CD14-positive monocyte (primary cell): ENCODE results near the gene CMPK2. TPM values are rescaled to one million over a fixed set of nuclear protein-coding genes. Genes with fewer than 3 reads are reported as not detected.

Experiments
- DNase-seq, 3 donors: peaks; one replicate each; pipeline ENCODE4 v3.0.0-alpha.2; 2011 to 2022
- H2AFZ ChIP-seq: 2 replicates; pipeline ENCODE4 v1.6.0; 2012; ENCODE audit warnings: mild to moderate bottlenecking, low read depth, low read length, inconsistent platforms; ENCODE audit not compliant: insufficient read depth, poor library complexity, severe bottlenecking
- H3K27ac ChIP-seq, 2 donors: 1 replicate in 1 of 2; 2 replicates in 1 of 2; pipeline ENCODE4 v1.5.1; 2012 to 2013; ENCODE audit warnings: low read length in 2 of 2, control low read depth in 1 of 2, inconsistent platforms in 1 of 2, low read depth in 1 of 2, mild to moderate bottlenecking in 1 of 2
- H3K27me3 ChIP-seq, 2 donors: one replicate each; pipeline versions ENCODE4 v1.6.0 to v1.6.1; 2011 to 2013; ENCODE audit warnings: low read length in 2 of 2; ENCODE audit not compliant: control insufficient read depth in 2 of 2, insufficient read depth in 2 of 2
- H3K36me3 ChIP-seq, 2 donors: replicated peaks in 1 of 2; 1 replicate in 1 of 2; 2 replicates in 1 of 2; pipeline versions ENCODE4 v1.5.1 to v1.6.1; 2012 to 2013; ENCODE audit warnings: low read length in 2 of 2, control low read depth in 1 of 2, inconsistent platforms in 1 of 2, mild to moderate bottlenecking in 1 of 2; ENCODE audit not compliant: insufficient read depth in 2 of 2, control insufficient read depth in 1 of 2
- H3K4me1 ChIP-seq, 2 donors: 1 replicate in 1 of 2; 2 replicates in 1 of 2; pipeline versions ENCODE4 v1.5.1 to v1.6.1; 2012 to 2013; ENCODE audit warnings: low read length in 2 of 2, control low read depth in 1 of 2, inconsistent platforms in 1 of 2, mild to moderate bottlenecking in 1 of 2, moderate library complexity in 1 of 2; ENCODE audit not compliant: insufficient read depth in 2 of 2, control insufficient read depth in 1 of 2
- H3K4me2 ChIP-seq: replicated peaks from 2 replicates; pipeline ENCODE3; 2012; ENCODE audit warnings: low read length, moderate library complexity, mild to moderate bottlenecking; ENCODE audit not compliant: poor library complexity, severe bottlenecking; ENCODE audit errors: extremely low read depth
- H3K4me3 ChIP-seq, 3 experiments: fragments of 200-600 bp in 1 of 3; sonication (generic) in 1 of 3; replicated peaks in 1 of 3; 1 replicate in 2 of 3; 2 replicates in 1 of 3; pipeline ENCODE4 v1.5.1; 2011 to 2013; ENCODE audit warnings: low read length in 3 of 3, mild to moderate bottlenecking in 3 of 3, control low read depth in 2 of 3, low read depth in 2 of 3, inconsistent platforms in 1 of 3, moderate library complexity in 1 of 3
- H3K79me2 ChIP-seq: 2 replicates; pipeline ENCODE4 v1.6.0; 2012; ENCODE audit warnings: mild to moderate bottlenecking, control low read depth, inconsistent platforms, low read length, moderate library complexity; ENCODE audit not compliant: insufficient read depth
- H3K9ac ChIP-seq: 2 replicates; pipeline ENCODE4 v1.6.0; 2017; ENCODE audit warnings: low read length, mild to moderate bottlenecking; ENCODE audit not compliant: insufficient read depth, poor library complexity, severe bottlenecking
- H3K9me3 ChIP-seq, 2 donors: replicated peaks in 1 of 2; 1 replicate in 1 of 2; 2 replicates in 1 of 2; pipeline versions ENCODE4 v1.5.1 to v1.6.1; 2012 to 2013; ENCODE audit warnings: low read length in 2 of 2, control low read depth in 1 of 2; ENCODE audit not compliant: control insufficient read depth in 1 of 2, insufficient read depth in 1 of 2
- H4K20me1 ChIP-seq: 2 replicates; pipeline ENCODE4 v1.6.0; 2012; ENCODE audit warnings: mild to moderate bottlenecking, low read length, control low read depth, moderate library complexity; ENCODE audit not compliant: insufficient read depth
- H3K27ac Mint-ChIP-seq, 7 donors: one replicate each; pipeline ENCODE4 v1.8.0; 2020; ENCODE audit warnings: mild to moderate bottlenecking in 7 of 7, mixed read lengths in 7 of 7, moderate library complexity in 6 of 7, inconsistent platforms in 2 of 7
- H3K27me3 Mint-ChIP-seq, 3 donors: one replicate each; pipeline ENCODE4 v1.8.0; 2021 to 2022; ENCODE audit warnings: low read depth in 3 of 3, mild to moderate bottlenecking in 3 of 3, mixed read lengths in 3 of 3, moderate library complexity in 3 of 3, inconsistent platforms in 1 of 3
- H3K36me3 Mint-ChIP-seq, 2 donors: one replicate each; pipeline ENCODE4 v1.8.0; 2020; ENCODE audit warnings: mixed read lengths in 2 of 2, inconsistent platforms in 1 of 2, mild to moderate bottlenecking in 1 of 2
- H3K4me1 Mint-ChIP-seq: one replicate; pipeline ENCODE4 v1.8.0; 2020; ENCODE audit warnings: mild to moderate bottlenecking, mixed read lengths
- H3K4me3 Mint-ChIP-seq, 2 donors: one replicate each; pipeline ENCODE4 v1.8.0; 2020; ENCODE audit warnings: mild to moderate bottlenecking in 2 of 2, mixed read lengths in 2 of 2, moderate library complexity in 1 of 2
- H3K9me3 Mint-ChIP-seq, 7 donors: one replicate each; pipeline ENCODE4 v1.8.0; 2020 to 2022; ENCODE audit warnings: mixed read lengths in 7 of 7, mild to moderate bottlenecking in 6 of 7, moderate library complexity in 6 of 7, inconsistent platforms in 2 of 7
- WGBS: methylation state at CpG from one replicate; pipeline ENCODE4 v1.1.5; 2013; ENCODE audit warnings: missing lambda C conversion rate; ENCODE audit not compliant: insufficient coverage; 5-methylcytosine and 5-hydroxymethylcytosine counted together
- intact Hi-C, 2 donors: fragments of 100-400 bp; cut with micrococcal nuclease; formaldehyde crosslinking; loops; one replicate each; pipeline versions ENCODE4 v1.15.0 to v1.15.1; 2023
- polyA plus RNA-seq, 3 donors: library from polyadenylated mRNA; depleted of rRNA in 1 of 3; unstranded in 2 of 3; stranded (reverse) in 1 of 3; fragments of 300-500 nt in 2 of 3; fragments of >200 nt in 1 of 3; fragmentation: Illumina TruSeq in 2 of 3; gene quantifications; 1 replicate in 2 of 3; 2 replicates in 1 of 3; pipeline ENCODE4 v1.2.3, GENCODE V29; 2012 to 2021
- TF ChIP-seq, protein P1 (sequence below): fragments of 200-600 bp; IDR thresholded peaks from one replicate; pipeline ENCODE4 v1.8.0; 2022; ENCODE audit warnings: antibody characterized with exemption, mild to moderate bottlenecking

CMPK2 gene
- polyA plus RNA-seq, 3 donors = 12.6 to 18.1 (median 17.0) TPM

DNA sequence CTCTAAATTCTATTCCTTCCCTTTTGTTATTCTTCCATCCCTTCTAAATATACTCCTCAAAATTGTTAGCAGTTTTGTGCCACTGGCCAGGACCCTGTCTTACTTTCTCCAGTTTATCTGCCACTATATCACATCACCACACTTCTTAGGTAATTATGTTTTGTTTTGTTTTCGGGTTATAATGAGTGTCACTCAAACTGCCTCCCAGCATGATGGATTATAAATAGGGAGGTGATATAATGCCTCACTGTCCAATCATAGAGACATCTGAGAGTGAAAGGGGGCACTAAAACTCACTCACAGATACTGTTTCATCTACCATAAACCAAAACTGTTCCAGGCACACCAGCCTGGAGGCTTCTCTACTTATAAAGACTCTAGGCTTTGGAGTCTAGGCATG lies 15.3 kb upstream of the CMPK2 start:
- intact Hi-C loops = no loop called here
- no peak overlapping the region for H2AFZ ChIP-seq
- Mint-ChIP-seq H3K27ac (no peak overlapping the region), H3K4me1 (peaks cover 35% of the 10 kb centered on the region), H3K9me3 (peaks cover 0 to 4% (median 0%) of the 10 kb centered on the region in 7 donors), H3K4me3 (peak overlapping the region in 1 of 2 donors; percentile 40), H3K27me3 (peaks cover 0 to 2% (median 1%) of the 10 kb centered on the region in 3 donors), H3K36me3 (peaks cover 4 to 5% of the 10 kb centered on the region in 2 donors)
- peaks cover 29 to 35% of the 10 kb centered on the region in 2 donors for H3K4me1 ChIP-seq
- no peak overlapping the region for H3K4me2 ChIP-seq
- no peaks in the 10 kb centered on the region for H4K20me1 ChIP-seq
- H3K27ac ChIP-seq = no peak overlapping the region
- TF ChIP-seq, protein P1, sequence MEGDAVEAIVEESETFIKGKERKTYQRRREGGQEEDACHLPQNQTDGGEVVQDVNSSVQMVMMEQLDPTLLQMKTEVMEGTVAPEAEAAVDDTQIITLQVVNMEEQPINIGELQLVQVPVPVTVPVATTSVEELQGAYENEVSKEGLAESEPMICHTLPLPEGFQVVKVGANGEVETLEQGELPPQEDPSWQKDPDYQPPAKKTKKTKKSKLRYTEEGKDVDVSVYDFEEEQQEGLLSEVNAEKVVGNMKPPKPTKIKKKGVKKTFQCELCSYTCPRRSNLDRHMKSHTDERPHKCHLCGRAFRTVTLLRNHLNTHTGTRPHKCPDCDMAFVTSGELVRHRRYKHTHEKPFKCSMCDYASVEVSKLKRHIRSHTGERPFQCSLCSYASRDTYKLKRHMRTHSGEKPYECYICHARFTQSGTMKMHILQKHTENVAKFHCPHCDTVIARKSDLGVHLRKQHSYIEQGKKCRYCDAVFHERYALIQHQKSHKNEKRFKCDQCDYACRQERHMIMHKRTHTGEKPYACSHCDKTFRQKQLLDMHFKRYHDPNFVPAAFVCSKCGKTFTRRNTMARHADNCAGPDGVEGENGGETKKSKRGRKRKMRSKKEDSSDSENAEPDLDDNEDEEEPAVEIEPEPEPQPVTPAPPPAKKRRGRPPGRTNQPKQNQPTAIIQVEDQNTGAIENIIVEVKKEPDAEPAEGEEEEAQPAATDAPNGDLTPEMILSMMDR = no peak
- no peak for DNase-seq
- H3K4me3 ChIP-seq = no peak overlapping the region
- H3K27me3 ChIP-seq = no peaks in the 10 kb centered on the region
- no peaks in the 10 kb centered on the region for H3K79me2 ChIP-seq
- WGBS = no CpG with 5 or more reads among the region's 1 CpG
- H3K36me3 ChIP-seq = no peaks in the 10 kb centered on the region
- no peak overlapping the region for H3K9ac ChIP-seq
- H3K9me3 ChIP-seq = no peaks in the 10 kb centered on the region

DNA sequence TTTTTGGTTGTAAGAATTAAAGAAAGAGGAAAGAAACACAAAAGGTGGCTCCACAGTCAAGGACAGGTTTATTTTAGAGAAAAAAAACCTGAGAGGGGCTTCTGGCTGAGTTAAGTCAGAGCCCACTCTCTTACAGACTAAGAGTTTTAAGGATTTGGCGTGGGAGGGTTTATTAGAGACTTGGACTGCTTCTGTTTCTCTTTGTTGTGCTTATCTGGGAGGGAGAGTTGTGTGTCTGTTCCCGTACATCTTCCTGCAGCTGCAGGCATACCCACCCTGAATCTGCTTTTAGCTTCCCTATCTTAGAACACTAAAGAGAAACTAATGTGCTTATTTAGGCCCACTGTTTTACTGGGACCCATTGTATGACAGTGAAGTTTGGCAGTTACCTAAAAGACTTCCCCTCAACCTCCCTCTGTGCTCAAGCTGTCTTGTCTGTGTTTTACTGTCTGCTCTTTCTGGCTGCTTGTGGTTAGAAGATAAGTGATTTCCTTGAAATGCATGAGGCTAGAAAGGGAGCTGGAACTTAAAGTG lies 14.6 kb upstream of the CMPK2 start:
- H3K27me3 Mint-ChIP-seq = peaks cover 0 to 2% (median 1%) of the 10 kb centered on the region in 3 donors
- no peaks in the 10 kb centered on the region for H3K9me3 ChIP-seq
- H3K4me3 ChIP-seq = no peak overlapping the region
- TF ChIP-seq, protein P1 = no peak
- intact Hi-C loops = no loop called here
- H3K4me1 Mint-ChIP-seq = peaks cover 40% of the 10 kb centered on the region
- H3K4me1 ChIP-seq = peaks cover 32 to 39% of the 10 kb centered on the region in 2 donors
- peak overlapping the region; percentile 48 to 74 for H3K4me3 Mint-ChIP-seq
- H3K27ac Mint-ChIP-seq = no peak overlapping the region
- H3K4me2 ChIP-seq = no peak overlapping the region
- no peaks in the 10 kb centered on the region for H3K79me2 ChIP-seq
- H3K36me3 Mint-ChIP-seq = peaks cover 4 to 5% of the 10 kb centered on the region in 2 donors
- no peak for DNase-seq
- H4K20me1 ChIP-seq = no peaks in the 10 kb centered on the region
- H2AFZ ChIP-seq = no peak overlapping the region
- H3K9me3 Mint-ChIP-seq = peaks cover 0 to 4% (median 0%) of the 10 kb centered on the region in 7 donors
- no peak overlapping the region for H3K9ac ChIP-seq
- H3K36me3 ChIP-seq = no peaks in the 10 kb centered on the region
- H3K27ac ChIP-seq = no peak overlapping the region
- no CpG with 5 or more reads among the region's 2 CpGs for WGBS
- H3K27me3 ChIP-seq = no peaks in the 10 kb centered on the region
